Posterior cingulate gyrus (tissue), 11 donors: ENCODE data around the gene PSMD11.
"Not testable (repeated sequence)": the region's sequence is repeated elsewhere in the genome, so short reads cannot be mapped to it uniquely, and the experiment has no call there.

Source experiments
- DNase-seq, 10 donors: peaks; one replicate each; pipeline versions ENCODE4 v3.0.0 to v3.0.0-alpha.2; 2020 to 2021; ENCODE audit warnings: mixed read lengths in 3 of 10
- intact Hi-C: fragments of 100-400 bp; cut with DNase I; formaldehyde crosslinking; loops from one replicate; pipeline ENCODE4 v1.15.1; 2023

Gene PSMD11

DNA sequence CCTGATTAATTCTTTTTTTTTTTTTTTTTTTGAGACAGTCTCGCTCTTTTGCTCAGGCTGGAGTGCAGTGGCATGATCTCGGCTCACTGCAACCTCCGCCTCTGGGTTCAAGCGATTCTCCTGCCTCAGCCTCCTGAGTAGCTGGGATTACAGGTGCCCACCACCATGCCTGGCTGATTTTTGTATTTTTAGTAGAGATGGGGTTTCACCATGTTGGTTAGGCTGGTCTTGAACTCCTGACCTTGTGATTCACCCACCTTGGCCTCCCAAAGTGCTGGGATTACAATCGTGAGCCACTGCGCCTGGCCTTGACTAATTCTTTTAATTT, 80.2 kb downstream of the PSMD11 start:
- intact Hi-C loops, DNase-seq: not testable (repeated sequence)

DNA sequence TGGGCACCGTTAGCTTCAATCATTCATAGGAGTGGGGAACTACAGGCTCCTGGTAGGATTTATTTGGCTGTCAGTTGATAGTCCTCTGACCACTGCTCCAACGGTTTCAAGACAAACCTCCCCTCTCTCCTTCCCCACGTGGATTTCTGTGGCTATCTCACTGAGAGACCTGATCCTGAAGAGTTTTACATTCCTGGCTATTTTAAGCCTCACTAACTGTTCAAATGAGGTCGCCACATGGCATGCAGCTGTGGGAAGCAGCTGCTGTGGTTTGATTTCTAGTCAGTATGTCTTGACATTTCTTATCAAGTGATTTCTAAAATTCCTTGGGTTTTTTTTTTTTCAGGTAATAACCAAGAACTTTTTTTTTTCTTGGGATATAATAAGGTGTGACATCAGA, 80.8 kb downstream of the PSMD11 start:
- intact Hi-C loops = no loop called here
- no peak for DNase-seq

DNA sequence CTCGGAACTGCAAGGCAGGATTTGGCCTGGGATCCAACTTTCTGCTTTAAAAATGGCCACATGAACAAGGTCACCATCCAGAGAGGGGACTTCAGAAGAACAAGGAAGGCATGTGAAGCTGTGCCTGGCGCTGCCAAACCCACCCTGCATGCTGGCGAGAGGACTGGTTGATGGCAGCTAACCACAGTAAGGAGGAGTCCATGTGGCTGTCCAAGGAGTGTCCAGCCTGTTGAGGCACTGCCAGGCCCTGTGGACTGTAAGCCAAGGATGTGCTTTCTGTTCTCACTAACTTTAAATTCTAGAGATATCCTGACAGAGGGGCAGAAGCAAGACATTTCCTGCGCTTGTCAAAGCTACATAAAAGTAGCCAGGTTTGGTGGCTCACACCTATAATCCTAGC, 82.8 kb downstream of the PSMD11 start:
- DNase-seq = no peak
- intact Hi-C loops = no loop called here

DNA sequence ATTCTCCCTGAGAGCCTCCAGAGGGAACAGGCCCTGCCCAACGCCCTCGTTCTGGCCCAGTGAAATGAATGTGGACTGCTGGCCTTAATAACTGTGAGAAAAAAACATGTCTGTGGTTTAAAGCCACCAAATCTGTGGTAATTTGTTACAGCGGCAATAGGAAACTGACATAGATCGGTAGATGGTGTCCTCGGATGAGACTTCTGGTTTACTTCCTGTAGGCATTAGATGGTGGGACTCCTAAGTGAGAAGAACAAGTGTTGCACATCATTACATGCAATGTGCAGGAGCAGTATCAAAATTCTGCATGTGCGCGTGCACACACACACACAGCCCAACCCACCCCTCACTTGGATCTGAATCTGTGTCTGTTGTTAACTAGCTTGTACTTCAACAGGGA, 84.5 kb downstream of the PSMD11 start:
- intact Hi-C loops = no loop called here

DNA sequence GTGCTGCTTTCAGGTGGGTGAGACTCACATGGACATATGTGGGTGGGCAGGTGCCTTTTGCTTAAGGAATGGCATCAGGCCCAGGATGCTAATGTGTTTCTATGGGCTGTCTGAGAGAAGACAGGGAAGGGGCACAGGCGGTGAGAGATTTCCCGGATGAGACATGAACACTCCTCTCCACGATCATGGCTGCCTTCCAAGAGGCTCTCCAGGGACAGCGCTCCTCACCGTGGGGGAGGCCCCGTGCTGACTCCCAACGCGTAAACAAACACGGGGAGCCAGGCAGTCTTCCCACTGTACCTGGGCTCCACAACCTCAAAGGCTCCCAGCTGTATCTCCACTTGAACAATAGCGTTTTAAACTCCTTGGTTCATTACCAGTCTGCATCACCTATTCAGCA, 85.3 kb downstream of the PSMD11 start:
- no peak for DNase-seq

More for the DNA sequence above, 84.5 kb downstream of the PSMD11 start:
- DNase-seq = no peak

More for the DNA sequence above, 85.3 kb downstream of the PSMD11 start:
- intact Hi-C loops = no loop called here
